Smooth muscle cell (in vitro differentiated cells): Measurements from ENCODE around the gene PRDM12. TPM values are rescaled to one million over a fixed set of nuclear protein-coding genes. Genes with fewer than 3 reads are reported as not detected.

Experiments used
- DNase-seq: peaks from one replicate; lab custom pipeline; 2025; ENCODE audit not compliant: unreplicated experiment; lab: John Stamatoyannopoulos, UW
- H2AFZ ChIP-seq: fragments of 200-600 bp; sonication (generic); 2 replicates; pipeline ENCODE4 v1.6.0; 2016; ENCODE audit warnings: antibody characterized with exemption, low read depth, mild to moderate bottlenecking
- H3F3A ChIP-seq: fragments of 200-600 bp; sonication (generic); 2 replicates; pipeline ENCODE4 v1.6.0; 2017; ENCODE audit warnings: antibody characterized with exemption, low read depth
- H3K27ac ChIP-seq: fragments of 200-600 bp; sonication (generic); 2 replicates; pipeline ENCODE4 v1.5.1; 2016; ENCODE audit warnings: low read depth, mild to moderate bottlenecking
- H3K27me3 ChIP-seq: fragments of 200-600 bp; sonication (generic); 2 replicates; pipeline ENCODE4 v1.6.1; 2016; ENCODE audit warnings: low read depth, mild to moderate bottlenecking
- H3K36me3 ChIP-seq: fragments of 200-600 bp; sonication (generic); 2 replicates; pipeline ENCODE4 v1.5.1; 2016; ENCODE audit warnings: low read depth
- H3K4me1 ChIP-seq: fragments of 200-600 bp; sonication (generic); 2 replicates; pipeline ENCODE4 v1.5.1; 2016; ENCODE audit warnings: low read depth
- H3K4me2 ChIP-seq: fragments of 200-600 bp; sonication (generic); 2 replicates; pipeline ENCODE4 v1.6.0; 2016; ENCODE audit warnings: mild to moderate bottlenecking
- H3K4me3 ChIP-seq: fragments of 200-600 bp; sonication (generic); 2 replicates; pipeline ENCODE4 v1.5.1; 2016; ENCODE audit warnings: mild to moderate bottlenecking
- H3K79me2 ChIP-seq: fragments of 200-600 bp; sonication (generic); 2 replicates; pipeline ENCODE4 v1.6.0; 2016; ENCODE audit warnings: low read depth, mild to moderate bottlenecking
- H3K9ac ChIP-seq: fragments of 200-600 bp; sonication (generic); 2 replicates; pipeline ENCODE4 v1.6.0; 2016; ENCODE audit warnings: low read depth
- H3K9me3 ChIP-seq: fragments of 200-600 bp; sonication (generic); replicated peaks from 2 replicates; pipeline ENCODE4 v1.5.1; 2016; ENCODE audit warnings: low read depth
- H4K20me1 ChIP-seq: fragments of 200-600 bp; sonication (generic); 2 replicates; pipeline ENCODE4 v1.6.0; 2016; ENCODE audit warnings: low read depth
- CTCF ChIP-seq: fragments of 200-600 bp; sonication (generic); IDR thresholded peaks from 2 replicates; pipeline ENCODE4 v1.5.1; 2017; ENCODE audit warnings: borderline replicate concordance, mild to moderate bottlenecking, antibody characterized with exemption; ENCODE audit not compliant: insufficient read depth, poor library complexity, severe bottlenecking
- WGBS: methylation state at CpG from one replicate; pipeline ENCODE4 v1.1.7; 2016; ENCODE audit warnings: low lambda C conversion rate; 5-methylcytosine and 5-hydroxymethylcytosine counted together
- polyA plus RNA-seq: library from polyadenylated mRNA; unstranded; fragments of >200 nt; fragmentation: Nextera tagmentation; extraction: Ambion mirVana; gene quantifications from 2 replicates; pipeline ENCODE4 v1.2.1, GENCODE V29; 2016
- total RNA-seq: library from RNA; depleted of rRNA; stranded (reverse); fragments of >200 nt; gene quantifications from 2 replicates; pipeline ENCODE4 v1.2.3, GENCODE V29; 2014

The PRDM12 gene
- total and polyA plus RNA-seq, 2 experiments from 2014 or later = not detected

GRCh38 chr9:130626249-130626996, 38.0 kb upstream of the PRDM12 start:
- no peak overlapping the region for H3K4me2 ChIP-seq
- DNase-seq = no peak
- H3K4me3 ChIP-seq = no peak overlapping the region
- H3K27ac ChIP-seq = no peak overlapping the region
- 93% methylated on average over 21 of the region's 21 CpGs for WGBS
- no peaks in the 10 kb centered on the region for H3K4me1 ChIP-seq
- H4K20me1 ChIP-seq = peaks cover 19% of the 10 kb centered on the region
- peaks cover 13% of the 10 kb centered on the region for H3K36me3 ChIP-seq
- H3K9me3 ChIP-seq = no peaks in the 10 kb centered on the region
- H3K9ac ChIP-seq = no peak overlapping the region
- TF ChIP-seq CTCF = no peak
- no peaks in the 10 kb centered on the region for H3K27me3 ChIP-seq
- H2AFZ ChIP-seq = no peak overlapping the region
- no peaks in the 10 kb centered on the region for H3K79me2 ChIP-seq
- H3F3A ChIP-seq = no peaks in the 10 kb centered on the region

GRCh38 chr9:130627051-130627450, 37.3 kb upstream of the PRDM12 start:
- no peak for DNase-seq
- Histone ChIP-seq H3K9me3 (no peaks in the 10 kb centered on the region), H4K20me1 (peaks cover 19% of the 10 kb centered on the region), H3K79me2 (no peaks in the 10 kb centered on the region), H2AFZ (no peak overlapping the region), H3K27me3 (no peaks in the 10 kb centered on the region), H3K27ac (no peak overlapping the region), H3F3A (no peaks in the 10 kb centered on the region), H3K9ac (no peak overlapping the region), H3K4me3 (no peak overlapping the region), H3K4me2 (no peak overlapping the region), H3K4me1 (no peaks in the 10 kb centered on the region), H3K36me3 (peaks cover 13% of the 10 kb centered on the region)
- 96% methylated on average over 10 of the region's 10 CpGs for WGBS
- no peak for TF ChIP-seq CTCF

GRCh38 chr9:130627896-130628792, 36.2 kb upstream of the PRDM12 start:
- Histone ChIP-seq H3K36me3 (peaks cover 13% of the 10 kb centered on the region), H2AFZ (no peak overlapping the region), H3K27me3 (no peaks in the 10 kb centered on the region), H3K27ac (no peak overlapping the region), H3K79me2 (no peaks in the 10 kb centered on the region), H3K9ac (no peak overlapping the region), H3K4me2 (no peak overlapping the region), H4K20me1 (peaks cover 19% of the 10 kb centered on the region), H3K9me3 (no peaks in the 10 kb centered on the region), H3K4me1 (no peaks in the 10 kb centered on the region), H3F3A (no peaks in the 10 kb centered on the region), H3K4me3 (no peak overlapping the region)
- no peak for TF ChIP-seq CTCF
- no peak for DNase-seq
- WGBS = 89% methylated on average over 23 of the region's 23 CpGs
